ENCODE results near the gene ID2. TPM values are rescaled to one million over a fixed set of nuclear protein-coding genes. Genes with fewer than 3 reads are reported as not detected.
"Not testable (repeated sequence)": the region's sequence is repeated elsewhere in the genome, so short reads cannot be mapped to it uniquely, and the experiment has no call there.

Gene ID2
- total and polyA plus RNA-seq, 2 experiments from 2014 or later = 468 to 668 TPM

DNA sequence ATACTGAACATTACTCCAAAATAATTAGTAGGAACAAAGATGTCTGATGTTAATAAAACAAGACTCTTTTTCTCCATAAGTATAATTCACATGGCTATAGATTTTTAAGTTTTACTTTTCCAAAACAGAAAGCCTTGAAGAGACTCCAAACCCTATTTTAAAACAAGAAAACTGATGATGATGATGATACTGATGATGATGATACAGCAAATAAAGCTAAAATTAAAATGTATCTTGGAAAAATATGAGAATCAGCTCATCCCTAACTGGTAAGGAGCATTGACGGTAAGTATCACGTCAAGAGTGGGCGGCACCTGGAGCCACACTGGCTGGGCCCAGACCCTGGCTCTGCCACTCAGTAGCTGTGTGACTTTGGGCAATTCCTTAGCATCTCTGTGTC, 39.6 kb downstream of the ID2 start:
- Histone ChIP-seq H3K36me3 (ENCODE audit: low read depth) (no peaks in the 10 kb centered on the region), H3K27ac (no peak overlapping the region), H3K4me3 (no peak overlapping the region), H3K79me2 (ENCODE audit: insufficient read depth) (no peaks in the 10 kb centered on the region), H3K4me2 (ENCODE audit: unreplicated experiment) (no peak overlapping the region), H3K9ac (no peak overlapping the region), H4K20me1 (ENCODE audit: insufficient read depth) (no peaks in the 10 kb centered on the region), H3K9me3 (ENCODE audit: low read depth) (no peaks in the 10 kb centered on the region), H3K4me1 (ENCODE audit: insufficient read depth) (no peaks in the 10 kb centered on the region), H3K9me2 (ENCODE audit: insufficient read depth) (no peaks in the 10 kb centered on the region), H3K27me3 (replicated peaks; ENCODE audit: insufficient read depth) (no peaks in the 10 kb centered on the region), H2AFZ (no peak overlapping the region), H3F3A (ENCODE audit: insufficient read depth) (0 out of 2 replicates have a peak, but pooled peaks cover 3% of the 10 kb centered on the region)
- WGBS, 2 experiments (ENCODE audit: low coverage in 1 of 2, low lambda C conversion rate in 2 of 2, missing lambda C conversion rate in 2 of 2) = 93 to 98% methylated on average over 3 of the region's 3 CpGs
- TF ChIP-seq EZH2phosphoT487 (IDR thresholded peaks at IDR 0.05; ENCODE audit: insufficient read depth, low read depth) (no peak), EZH2 (IDR thresholded peaks at IDR 0.05; ENCODE audit: insufficient read depth, poor library complexity, severe bottlenecking) (no peak)
- in situ Hi-C loops (cut with MboI) = no loop called here
- no peak for DNase-seq

DNA sequence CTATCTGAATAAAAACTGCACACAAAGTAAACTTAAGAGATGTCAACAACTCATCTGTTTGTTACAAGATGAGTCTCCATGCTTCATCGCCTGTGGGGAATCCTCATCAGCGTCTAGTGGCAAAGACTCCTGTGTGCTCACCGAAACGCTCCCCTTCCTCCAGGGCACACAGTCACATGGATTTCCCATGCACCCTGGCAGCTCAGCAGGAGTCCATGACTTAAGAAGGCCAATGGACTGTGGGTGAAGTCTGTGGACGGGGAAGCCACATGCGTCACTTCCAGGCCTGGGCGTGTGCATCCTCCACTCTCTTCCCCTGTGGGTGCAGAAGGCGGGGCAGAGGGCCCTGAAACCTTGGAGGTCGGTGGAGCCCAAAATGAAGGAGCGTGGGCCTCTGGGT, 41.1 kb downstream of the ID2 start:
- H3K36me3 ChIP-seq (ENCODE audit: low read depth) = no peaks in the 10 kb centered on the region
- no peak overlapping the region for H3K9ac ChIP-seq
- H3K79me2 ChIP-seq (ENCODE audit: insufficient read depth) = no peaks in the 10 kb centered on the region
- no peak overlapping the region for H3K4me2 ChIP-seq (ENCODE audit: unreplicated experiment)
- H3K27ac ChIP-seq = no peak overlapping the region
- no peaks in the 10 kb centered on the region for H3K27me3 ChIP-seq (replicated peaks; ENCODE audit: insufficient read depth)
- no peak for DNase-seq
- in situ Hi-C loops (cut with MboI) = no loop called here
- H2AFZ ChIP-seq = no peak overlapping the region
- WGBS, 2 experiments (ENCODE audit: low coverage in 1 of 2, low lambda C conversion rate in 2 of 2, missing lambda C conversion rate in 2 of 2) = 87 to 93% methylated on average over 10 of the region's 10 CpGs
- 0 out of 2 replicates have a peak, but pooled peaks cover 3% of the 10 kb centered on the region for H3F3A ChIP-seq (ENCODE audit: insufficient read depth)
- no peak overlapping the region for H3K4me3 ChIP-seq
- TF ChIP-seq EZH2 (IDR thresholded peaks at IDR 0.05; ENCODE audit: insufficient read depth, poor library complexity, severe bottlenecking) = no peak
- no peak for TF ChIP-seq EZH2phosphoT487 (IDR thresholded peaks at IDR 0.05; ENCODE audit: insufficient read depth, low read depth)
- no peaks in the 10 kb centered on the region for H3K4me1 ChIP-seq (ENCODE audit: insufficient read depth)
- H3K9me3 ChIP-seq (ENCODE audit: low read depth) = no peaks in the 10 kb centered on the region
- H3K9me2 ChIP-seq (ENCODE audit: insufficient read depth) = no peaks in the 10 kb centered on the region
- no peaks in the 10 kb centered on the region for H4K20me1 ChIP-seq (ENCODE audit: insufficient read depth)

DNA sequence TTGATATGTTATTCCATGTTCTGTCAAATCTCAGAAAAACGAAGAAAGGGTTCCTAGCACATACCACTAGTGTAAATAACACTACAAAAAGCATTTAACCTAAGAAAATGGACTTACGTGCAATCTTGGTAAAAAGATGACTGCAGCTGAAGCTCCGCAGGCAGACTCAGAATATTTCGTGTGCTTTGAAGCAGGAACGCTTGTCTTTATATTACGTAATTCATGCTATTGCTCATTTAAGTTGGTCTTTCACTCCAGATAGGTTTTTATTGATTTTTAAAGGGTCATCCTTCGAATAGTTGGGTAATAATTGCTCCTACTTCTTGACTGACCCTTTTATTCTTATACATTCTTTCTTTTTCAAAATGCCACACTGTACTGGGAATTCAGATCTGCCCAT, 44.0 kb downstream of the ID2 start:
- in situ Hi-C loops (cut with MboI) = no loop called here
- H2AFZ ChIP-seq = no peak overlapping the region
- H4K20me1 ChIP-seq (ENCODE audit: insufficient read depth) = no peaks in the 10 kb centered on the region
- no peaks in the 10 kb centered on the region for H3K79me2 ChIP-seq (ENCODE audit: insufficient read depth)
- H3K4me1 ChIP-seq (ENCODE audit: insufficient read depth) = no peaks in the 10 kb centered on the region
- H3K36me3 ChIP-seq (ENCODE audit: low read depth) = peaks cover 10% of the 10 kb centered on the region; the same call in 1 of the 2 replicates
- WGBS, 2 experiments (ENCODE audit: low coverage in 1 of 2, low lambda C conversion rate in 2 of 2, missing lambda C conversion rate in 2 of 2) = 89 to 90% methylated on average over 7 of the region's 7 CpGs
- H3K4me3 ChIP-seq = no peak overlapping the region
- no peak overlapping the region for H3K9ac ChIP-seq
- DNase-seq = no peak
- no peaks in the 10 kb centered on the region for H3K27me3 ChIP-seq (replicated peaks; ENCODE audit: insufficient read depth)
- no peaks in the 10 kb centered on the region for H3K9me3 ChIP-seq (ENCODE audit: low read depth)
- H3F3A ChIP-seq (ENCODE audit: insufficient read depth) = 0 out of 2 replicates have a peak, but pooled peaks cover 3% of the 10 kb centered on the region
- H3K27ac ChIP-seq = no peak overlapping the region
- no peak overlapping the region for H3K4me2 ChIP-seq (ENCODE audit: unreplicated experiment)
- TF ChIP-seq EZH2 (IDR thresholded peaks at IDR 0.05; ENCODE audit: insufficient read depth, poor library complexity, severe bottlenecking) = no peak
- TF ChIP-seq EZH2phosphoT487 (IDR thresholded peaks at IDR 0.05; ENCODE audit: insufficient read depth, low read depth) = no peak
- no peaks in the 10 kb centered on the region for H3K9me2 ChIP-seq (ENCODE audit: insufficient read depth)

DNA sequence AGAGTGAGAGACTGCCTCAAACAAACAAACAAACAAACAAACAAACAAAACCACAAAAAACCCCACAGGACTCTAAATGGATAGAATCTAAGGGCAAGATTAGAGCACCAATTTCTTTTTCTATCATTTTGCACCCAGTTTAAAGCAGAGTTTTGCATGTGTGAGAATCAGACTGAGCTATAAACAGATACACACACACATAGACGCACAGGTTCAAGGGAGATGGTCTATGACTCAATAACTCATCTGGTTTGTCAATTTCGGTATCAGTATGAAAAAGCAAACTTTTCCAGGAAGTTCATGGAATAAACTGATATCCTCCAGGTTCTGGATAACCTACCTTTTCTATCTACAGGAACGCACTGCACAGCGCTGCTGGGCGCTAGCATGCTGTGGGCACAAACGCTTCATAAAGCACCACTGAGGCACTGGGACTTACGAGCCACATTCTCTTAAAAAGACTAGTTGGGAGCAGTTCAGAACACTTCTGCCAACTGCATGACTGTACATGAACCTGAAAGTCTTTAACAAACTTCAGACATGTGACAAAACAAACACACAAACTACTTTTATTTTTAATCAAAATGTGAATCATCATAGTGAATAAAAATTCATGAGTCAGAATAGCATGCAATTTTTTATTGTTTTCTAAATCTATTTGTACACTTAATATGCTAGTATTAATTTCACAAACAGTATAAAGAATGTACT, 46.6 kb downstream of the ID2 start:
- Histone ChIP-seq H3K4me2 (ENCODE audit: unreplicated experiment) (no peak overlapping the region), H3F3A (ENCODE audit: insufficient read depth) (0 out of 2 replicates have a peak, but pooled peaks cover 3% of the 10 kb centered on the region), H2AFZ (no peak overlapping the region), H3K9me2 (ENCODE audit: insufficient read depth) (no peaks in the 10 kb centered on the region), H3K27ac (no peak overlapping the region), H3K9me3 (ENCODE audit: low read depth) (no peaks in the 10 kb centered on the region), H3K4me3 (no peak overlapping the region), H3K79me2 (ENCODE audit: insufficient read depth) (no peaks in the 10 kb centered on the region), H3K4me1 (ENCODE audit: insufficient read depth) (no peaks in the 10 kb centered on the region), H3K9ac (no peak overlapping the region), H4K20me1 (ENCODE audit: insufficient read depth) (no peaks in the 10 kb centered on the region), H3K27me3 (replicated peaks; ENCODE audit: insufficient read depth) (no peaks in the 10 kb centered on the region), H3K36me3 (ENCODE audit: low read depth) (peaks cover 18% of the 10 kb centered on the region; the same call in 1 of the 2 replicates)
- no peak for TF ChIP-seq EZH2 (IDR thresholded peaks at IDR 0.05; ENCODE audit: insufficient read depth, poor library complexity, severe bottlenecking)
- no peak for TF ChIP-seq EZH2phosphoT487 (IDR thresholded peaks at IDR 0.05; ENCODE audit: insufficient read depth, low read depth)
- DNase-seq = no peak
- 95 to 98% methylated on average over 7 of the region's 7 CpGs for WGBS, 2 experiments (ENCODE audit: low coverage in 1 of 2, low lambda C conversion rate in 2 of 2, missing lambda C conversion rate in 2 of 2)
- in situ Hi-C loops (cut with MboI) = no loop called here

DNA sequence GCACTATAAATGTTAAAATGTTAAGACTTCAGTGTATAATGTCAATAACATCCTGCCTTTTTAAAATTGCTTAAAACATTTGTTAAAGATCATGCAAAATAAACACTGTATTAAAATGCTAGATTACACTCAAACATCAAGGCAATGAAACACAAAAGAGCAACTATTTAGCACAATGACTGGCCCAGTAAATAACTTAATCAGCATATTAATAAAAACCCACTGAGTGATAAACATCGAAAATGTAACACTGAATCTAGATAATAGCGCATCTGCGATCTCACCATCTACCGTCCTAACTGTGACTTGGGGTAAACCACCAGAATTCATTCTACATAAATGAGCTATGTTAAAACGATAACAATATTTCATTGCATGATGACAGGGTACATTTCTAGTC, 47.2 kb downstream of the ID2 start:
- H3K9ac ChIP-seq; H3K4me1 ChIP-seq (ENCODE audit: insufficient read depth); H3F3A ChIP-seq (ENCODE audit: insufficient read depth); DNase-seq; H3K4me2 ChIP-seq (ENCODE audit: unreplicated experiment); H4K20me1 ChIP-seq (ENCODE audit: insufficient read depth); H3K9me2 ChIP-seq (ENCODE audit: insufficient read depth); H3K27ac ChIP-seq; H3K79me2 ChIP-seq (ENCODE audit: insufficient read depth); H2AFZ ChIP-seq; H3K27me3 ChIP-seq (replicated peaks; ENCODE audit: insufficient read depth); in situ Hi-C loops (cut with MboI); H3K4me3 ChIP-seq; H3K9me3 ChIP-seq (ENCODE audit: low read depth): not testable (repeated sequence)
- peaks cover 24% of the 10 kb centered on the region; the same call in 1 of the 2 replicates for H3K36me3 ChIP-seq (ENCODE audit: low read depth)
- WGBS, 2 experiments (ENCODE audit: low coverage in 1 of 2, low lambda C conversion rate in 2 of 2, missing lambda C conversion rate in 2 of 2) = 99% methylated on average over 5 of the region's 5 CpGs

Measured in GM23248 (cell line).